Measurements from ENCODE around the gene OCA2.
A peak's percentile ranks its signal among the peaks of the same experiment; 100 is the strongest.

OCA2 gene

GRCh38 chr15:27844018-27844666 is 255.0 kb downstream of the OCA2 start:
- DNase-seq: no peak

GRCh38 chr15:27843146-27843545 is 256.0 kb downstream of the OCA2 start:
- no peak for DNase-seq

- DNase-seq: no peak
Measured at GRCh38 chr15:27842526-27842925, 256.6 kb downstream of the OCA2 start.

GRCh38 chr15:27835233-27835939 is 263.7 kb downstream of the OCA2 start:
- DNase-seq: no peak

- DNase-seq: no peak
Measured at GRCh38 chr15:27834684-27835083, 264.4 kb downstream of the OCA2 start.

GRCh38 chr15:27833974-27834373 is 265.1 kb downstream of the OCA2 start:
- DNase-seq: no peak

- DNase-seq: no peak
Measured at GRCh38 chr15:27833178-27833577, 265.9 kb downstream of the OCA2 start.

GRCh38 chr15:27832237-27832596 is 266.9 kb downstream of the OCA2 start:
- DNase-seq: no peak

- DNase-seq: peak in 1 of 14 donors; percentile 44
Measured at GRCh38 chr15:27831384-27832236, 267.5 kb downstream of the OCA2 start.

- DNase-seq: no peak
Measured at GRCh38 chr15:27828746-27829145, 270.4 kb downstream of the OCA2 start.

- no peak for DNase-seq
Measured at GRCh38 chr15:27826902-27827714, 272.0 kb downstream of the OCA2 start.

- DNase-seq: no peak
Measured at GRCh38 chr15:27826411-27826810, 272.7 kb downstream of the OCA2 start.

GRCh38 chr15:27824841-27825422 is 274.2 kb downstream of the OCA2 start:
- no peak for DNase-seq

GRCh38 chr15:27821273-27821672 is 277.8 kb downstream of the OCA2 start:
- no peak for DNase-seq

- no peak for DNase-seq
Measured at GRCh38 chr15:27820722-27821121, 278.4 kb downstream of the OCA2 start.

GRCh38 chr15:27820232-27820631 is 278.9 kb downstream of the OCA2 start:
- no peak for DNase-seq

GRCh38 chr15:27817258-27817657 is 281.9 kb downstream of the OCA2 start:
- no peak for DNase-seq

- DNase-seq: no peak
Measured at GRCh38 chr15:27816790-27817189, 282.3 kb downstream of the OCA2 start.

GRCh38 chr15:27815035-27815434 is 284.1 kb downstream of the OCA2 start:
- DNase-seq: no peak

GRCh38 chr15:27813139-27813538 is 286.0 kb downstream of the OCA2 start:
- DNase-seq: no peak

GRCh38 chr15:27808182-27808581 is 290.9 kb downstream of the OCA2 start:
- no peak for DNase-seq

GRCh38 chr15:27807335-27807734 is 291.8 kb downstream of the OCA2 start:
- DNase-seq: no peak
